GM19467 (cell line): ENCODE results near the gene DTX3L.

Experiments used
- ATAC-seq: cut with Tn5 transposase; IDR thresholded peaks from one replicate; pipeline ENCODE4 v1.9.1; 2021; ENCODE audit warnings: mild to moderate bottlenecking, moderate library complexity; ENCODE audit not compliant: unreplicated experiment

Gene DTX3L

DNA sequence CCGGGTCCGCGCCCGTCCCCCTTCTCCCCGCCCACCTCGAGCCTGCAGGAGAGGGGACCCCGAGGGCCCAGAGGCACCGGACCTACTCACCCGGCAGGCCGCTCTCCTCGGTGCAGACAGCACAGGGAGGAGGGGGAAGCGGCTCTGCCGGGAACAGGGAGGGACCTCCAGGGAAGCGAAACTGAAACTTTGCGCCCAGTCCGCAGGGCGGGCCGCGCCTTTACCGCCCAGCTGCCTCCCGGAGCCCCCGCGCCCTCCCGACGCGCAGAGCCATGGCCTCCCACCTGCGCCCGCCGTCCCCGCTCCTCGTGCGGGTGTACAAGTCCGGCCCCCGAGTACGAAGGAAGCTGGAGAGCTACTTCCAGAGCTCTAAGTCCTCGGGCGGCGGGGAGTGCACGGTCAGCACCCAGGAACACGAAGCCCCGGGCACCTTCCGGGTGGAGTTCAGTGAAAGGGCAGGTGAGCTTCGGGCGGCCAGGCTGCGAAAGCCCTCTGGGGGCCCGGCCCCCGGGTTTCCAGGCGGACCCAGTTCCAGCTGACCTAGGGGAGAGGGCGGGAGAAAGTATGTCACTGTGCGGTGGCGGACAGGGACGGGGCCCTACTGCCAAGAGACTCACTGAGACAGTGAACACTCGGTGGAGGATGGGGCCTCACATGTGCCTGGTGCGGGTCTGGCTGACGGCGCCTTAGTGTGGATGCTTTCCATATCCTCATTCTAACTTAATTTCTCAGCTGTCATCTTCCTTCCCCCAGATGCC, at the start of gene DTX3L, which contains the start of gene PARP9:
DTX3L (plus strand) TSS at position 184 of the 758 bp plus-strand sequence; CDS start at position 273, 89 bp downstream.
PARP9 (minus strand) TSS at position 146 of the 758 bp plus-strand sequence. CDS start 4,680 bp downstream, outside the sequence.
- ATAC-seq = peak; percentile 68

- no peak for ATAC-seq
These were observed 49.1 kb upstream of the DTX3L start for GRCh38 chr3:122515020-122515468.

GRCh38 chr3:122515870-122516269, 48.3 kb upstream of the DTX3L start:
- ATAC-seq = no peak

DNA sequence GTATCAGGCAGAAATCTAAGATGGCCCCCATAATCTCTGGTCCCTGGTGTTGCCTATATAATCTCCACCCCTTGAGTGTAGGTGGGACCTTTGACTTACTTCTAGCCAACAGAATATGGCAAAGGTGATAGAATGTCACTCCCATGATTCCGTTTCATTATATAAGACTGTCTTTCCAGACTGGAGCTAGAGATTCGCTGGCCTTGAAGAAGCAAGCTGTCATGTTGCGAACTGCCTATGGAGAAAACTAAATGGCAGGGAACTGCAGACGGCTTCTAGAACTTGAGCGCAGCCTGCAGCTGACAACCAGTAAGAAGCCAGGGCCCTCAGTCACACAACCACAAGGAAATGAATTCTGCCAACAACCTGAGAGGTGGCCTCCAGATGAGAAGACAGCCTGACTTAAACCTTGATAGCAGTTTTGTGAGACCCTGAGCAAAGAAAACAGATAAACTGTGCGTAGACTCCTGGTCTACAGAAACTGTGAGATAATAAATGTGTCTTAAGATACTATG, 47.2 kb upstream of the DTX3L start:
- ATAC-seq = no peak

DNA sequence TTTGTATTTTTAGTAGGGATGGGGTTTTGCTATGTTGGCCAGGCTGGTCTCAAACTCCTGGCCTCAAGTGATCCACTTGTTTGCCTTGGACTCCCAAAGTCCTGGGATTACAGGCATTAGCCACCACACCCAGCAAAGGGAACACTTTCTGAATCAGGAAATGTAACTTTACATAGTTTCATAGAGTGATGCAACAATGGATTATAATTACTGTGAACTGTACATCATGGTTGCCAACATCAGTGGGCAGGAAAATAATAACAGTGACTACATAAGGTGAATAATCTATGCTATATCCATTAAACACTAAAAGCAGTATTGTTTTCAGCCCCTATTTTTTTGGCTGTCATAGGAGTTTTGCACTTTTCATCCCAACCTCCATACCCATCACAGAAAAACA, 44.4 kb upstream of the DTX3L start:
- no peak for ATAC-seq

GRCh38 chr3:122520861-122521260, 43.3 kb upstream of the DTX3L start:
- no peak for ATAC-seq

GRCh38 chr3:122523317-122523716, 40.8 kb upstream of the DTX3L start:
- no peak for ATAC-seq

- no peak for ATAC-seq
These were observed 34.0 kb upstream of the DTX3L start for GRCh38 chr3:122530164-122530563.

- no peak for ATAC-seq
These were observed 30.7 kb upstream of the DTX3L start for GRCh38 chr3:122533480-122533879.

DNA sequence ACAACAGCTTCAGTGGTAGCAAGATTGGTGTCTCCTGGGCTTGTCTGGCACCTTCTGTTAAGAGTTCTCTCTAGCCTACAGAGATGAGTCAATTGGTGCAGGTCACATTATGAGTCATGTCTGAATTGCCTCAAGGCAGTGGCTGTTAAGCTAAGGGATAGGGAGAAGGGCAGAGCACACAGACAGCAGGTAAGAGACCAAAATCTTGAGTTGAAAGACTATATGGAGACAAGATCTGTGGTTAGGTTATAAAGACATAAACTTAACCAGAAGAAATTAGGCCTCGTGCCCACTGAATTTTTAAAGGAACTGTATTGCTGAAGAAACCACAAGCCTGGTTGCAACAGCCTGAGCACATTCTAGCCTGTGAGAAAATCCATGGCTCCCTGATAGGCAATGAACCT, 30.2 kb upstream of the DTX3L start:
- ATAC-seq = peak; percentile 95

- no peak for ATAC-seq
These were observed 28.0 kb upstream of the DTX3L start for GRCh38 chr3:122535964-122536631.

- no peak for ATAC-seq
These were observed 27.5 kb upstream of the DTX3L start for GRCh38 chr3:122536632-122537001.

DNA sequence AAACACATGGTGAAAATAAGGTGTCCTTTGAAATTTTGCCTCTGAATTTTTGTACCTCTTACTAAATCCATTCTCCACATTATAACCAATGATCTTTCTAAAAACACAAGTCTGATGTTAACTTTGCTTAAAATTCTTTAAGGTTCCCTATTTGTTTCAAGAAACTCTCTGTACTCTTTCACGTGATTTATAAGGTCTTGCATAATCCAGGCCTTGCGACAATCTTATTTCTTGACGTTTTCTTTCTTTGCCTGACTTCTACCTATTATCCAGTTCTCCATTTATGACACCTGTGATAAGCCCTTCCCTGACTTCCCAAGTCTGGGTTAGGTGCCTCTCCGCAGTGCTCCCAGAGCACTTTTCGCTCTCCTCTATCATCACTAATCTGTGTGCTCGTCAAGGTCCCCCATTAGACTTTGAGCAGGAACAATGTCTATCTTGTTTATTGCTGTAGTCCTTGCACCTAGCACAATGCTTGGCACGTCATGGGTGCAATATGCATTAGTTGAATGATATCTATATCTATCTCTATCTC, 25.1 kb upstream of the DTX3L start:
- no peak for ATAC-seq

DNA sequence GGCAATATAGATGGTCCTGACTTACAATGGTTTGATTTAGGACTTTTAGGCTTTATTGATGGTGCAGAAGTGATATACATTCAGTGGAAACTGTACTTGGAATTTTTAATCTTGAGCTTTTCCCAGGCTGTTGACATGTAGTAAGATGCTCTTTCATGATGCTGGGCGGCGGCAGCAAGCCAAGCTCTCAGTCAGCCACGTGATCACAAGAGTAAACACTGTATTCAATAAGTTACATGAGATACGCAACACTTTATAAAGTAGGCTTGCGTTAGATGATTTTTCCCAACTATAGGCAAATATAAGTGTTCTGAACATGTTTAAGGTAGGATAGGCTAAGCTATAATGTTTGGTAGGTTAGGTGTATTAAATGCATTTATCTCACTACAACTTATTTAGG, 18.0 kb upstream of the DTX3L start:
- no peak for ATAC-seq

- ATAC-seq = no peak
These were observed 16.1 kb upstream of the DTX3L start for GRCh38 chr3:122548076-122548475.

GRCh38 chr3:122548619-122549018, 15.5 kb upstream of the DTX3L start:
- ATAC-seq = no peak

DNA sequence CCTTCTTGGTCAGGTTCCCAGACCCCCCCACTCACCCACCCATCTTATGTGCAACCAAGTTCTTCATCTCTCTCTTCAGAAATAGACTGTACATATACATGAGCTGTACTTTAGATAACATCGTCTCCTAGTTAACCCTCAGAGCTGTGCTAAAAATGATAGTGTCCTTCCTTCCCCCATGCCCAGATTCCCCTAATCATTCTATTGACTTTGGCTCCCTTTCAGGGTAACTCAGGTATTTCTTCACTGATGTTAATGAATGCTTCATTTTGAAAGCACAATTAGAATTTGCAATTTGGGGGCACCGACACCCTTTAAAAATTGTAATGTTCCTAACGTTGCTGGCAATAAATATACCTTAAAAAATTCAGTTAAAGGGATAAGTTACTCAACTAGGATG, 11.0 kb upstream of the DTX3L start:
- no peak for ATAC-seq

- ATAC-seq = no peak
These were observed 8.7 kb upstream of the DTX3L start for GRCh38 chr3:122555275-122556071.

DNA sequence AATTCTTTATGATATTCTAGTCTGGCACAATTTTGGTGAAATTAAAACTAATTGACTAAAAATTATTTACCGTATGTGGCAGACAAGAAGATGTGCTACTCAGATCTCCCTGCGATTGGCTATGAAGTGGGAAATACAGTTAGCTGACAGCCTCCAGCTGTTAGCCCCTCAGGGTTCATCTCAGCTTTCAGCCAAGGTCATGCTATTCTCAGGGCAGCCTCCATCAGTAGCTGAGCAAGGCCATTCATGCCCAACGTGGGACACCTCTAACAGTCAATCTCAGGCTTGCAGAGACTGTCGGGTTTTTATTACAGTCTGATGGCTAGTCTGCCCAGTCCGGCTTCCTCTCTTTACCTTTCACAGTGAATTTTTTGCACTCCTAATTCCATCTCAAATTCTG, 6.8 kb upstream of the DTX3L start:
- ATAC-seq = no peak

DNA sequence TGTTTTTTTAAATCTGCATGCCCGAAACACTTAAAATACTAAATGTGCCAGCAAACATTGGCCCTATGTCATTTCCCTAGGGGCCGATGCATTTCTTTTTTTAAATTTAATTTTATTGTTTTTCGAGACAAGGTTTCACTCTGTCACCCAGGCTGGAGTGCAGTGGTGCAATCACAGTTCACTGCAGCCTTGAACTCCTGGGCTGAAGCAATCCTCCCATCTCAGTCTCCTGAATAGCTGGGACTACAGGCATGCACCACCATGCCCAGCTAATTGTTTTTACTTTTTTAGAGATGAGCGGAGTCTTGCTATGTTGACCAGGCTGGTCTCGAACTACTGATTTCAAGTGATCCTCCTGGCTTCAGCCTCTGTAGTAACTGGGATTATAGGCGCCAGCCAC, 5.5 kb upstream of the DTX3L start:
- no peak for ATAC-seq

DNA sequence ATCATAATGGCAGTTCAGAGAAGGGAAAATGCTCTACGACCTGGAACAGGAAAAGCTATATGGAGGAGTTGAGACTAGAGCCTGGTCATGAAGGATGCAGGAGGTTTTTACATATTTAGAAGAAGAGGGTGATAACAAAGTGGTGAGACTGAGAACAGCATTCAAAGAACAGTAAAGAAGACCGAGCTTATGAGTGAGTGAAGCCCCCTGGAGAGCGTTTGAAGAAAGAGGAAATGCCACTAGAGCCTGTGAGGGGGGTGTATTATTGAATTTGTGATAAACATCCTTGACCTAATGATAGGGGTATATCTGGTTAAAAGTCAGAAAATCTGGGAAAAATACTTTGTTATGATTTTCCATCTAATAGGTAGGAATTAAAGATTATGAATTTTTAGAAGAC, 4.2 kb upstream of the DTX3L start:
- no peak for ATAC-seq
